ENCODE results near the gene AUTS2.

The AUTS2 gene

GRCh38 chr7:69967689-69968450, 369.6 kb downstream of the AUTS2 start:
- no peak for TF ChIP-seq CTCF (IDR thresholded peaks at IDR 0.05; ENCODE audit: unreplicated experiment in 3 of 3)
- H3K4me1 Mint-ChIP-seq = peaks cover 46% of the 10 kb centered on the region
- H3K27ac Mint-ChIP-seq = peak overlapping the region; percentile 53 to 86 (median 79)
- H3K4me3 Mint-ChIP-seq = peak overlapping the region; percentile 57 to 69 (median 69)
- H3K9me3 Mint-ChIP-seq = no peaks in the 10 kb centered on the region
- H3K27me3 Mint-ChIP-seq (ENCODE audit: low read depth) = peaks cover 4% of the 10 kb centered on the region
- H3K36me3 Mint-ChIP-seq (ENCODE audit: low read depth) = no peaks in the 10 kb centered on the region

GRCh38 chr7:69968969-69969556, 370.8 kb downstream of the AUTS2 start:
- H3K27ac Mint-ChIP-seq = peak overlapping the region in 1 of 3 experiments; percentile 30
- peaks cover 40% of the 10 kb centered on the region for H3K4me1 Mint-ChIP-seq
- H3K9me3 Mint-ChIP-seq = no peaks in the 10 kb centered on the region
- peak overlapping the region in 2 of 3 experiments; percentile 22 to 37 for H3K4me3 Mint-ChIP-seq
- H3K27me3 Mint-ChIP-seq (ENCODE audit: low read depth) = peaks cover 4% of the 10 kb centered on the region
- TF ChIP-seq CTCF (IDR thresholded peaks at IDR 0.05; ENCODE audit: unreplicated experiment in 3 of 3) = no peak
- H3K36me3 Mint-ChIP-seq (ENCODE audit: low read depth) = no peaks in the 10 kb centered on the region

GRCh38 chr7:69981646-69982045, 383.4 kb downstream of the AUTS2 start:
- no peak for TF ChIP-seq CTCF (IDR thresholded peaks at IDR 0.05; ENCODE audit: unreplicated experiment in 3 of 3)
- peaks cover 13% of the 10 kb centered on the region for H3K36me3 Mint-ChIP-seq (ENCODE audit: low read depth)
- peaks cover 12% of the 10 kb centered on the region for H3K9me3 Mint-ChIP-seq
- peak overlapping the region in 1 of 3 experiments; percentile 42 for H3K27ac Mint-ChIP-seq
- no peak overlapping the region for H3K4me3 Mint-ChIP-seq
- H3K27me3 Mint-ChIP-seq (ENCODE audit: low read depth) = peaks cover 5% of the 10 kb centered on the region
- peaks cover 12% of the 10 kb centered on the region for H3K4me1 Mint-ChIP-seq

GRCh38 chr7:69982197-69982596, 383.9 kb downstream of the AUTS2 start:
- Mint-ChIP-seq H3K27ac (peak overlapping the region in 1 of 3 experiments; percentile 74), H3K9me3 (peaks cover 6% of the 10 kb centered on the region), H3K4me1 (peaks cover 12% of the 10 kb centered on the region), H3K36me3 (ENCODE audit: low read depth) (peaks cover 8% of the 10 kb centered on the region), H3K27me3 (ENCODE audit: low read depth) (peaks cover 5% of the 10 kb centered on the region), H3K4me3 (no peak overlapping the region)
- no peak for TF ChIP-seq CTCF (IDR thresholded peaks at IDR 0.05; ENCODE audit: unreplicated experiment in 3 of 3)

GRCh38 chr7:69989551-69989950, 391.3 kb downstream of the AUTS2 start:
- H3K27me3 Mint-ChIP-seq (ENCODE audit: low read depth) = peaks cover 4% of the 10 kb centered on the region
- H3K9me3 Mint-ChIP-seq = peaks cover 3% of the 10 kb centered on the region
- H3K4me1 Mint-ChIP-seq = peaks cover 23% of the 10 kb centered on the region
- no peak overlapping the region for H3K4me3 Mint-ChIP-seq
- peaks cover 10% of the 10 kb centered on the region for H3K36me3 Mint-ChIP-seq (ENCODE audit: low read depth)
- no peak overlapping the region for H3K27ac Mint-ChIP-seq
- no peak for TF ChIP-seq CTCF (IDR thresholded peaks at IDR 0.05; ENCODE audit: unreplicated experiment in 3 of 3)
